Pancreas (tissue), 10 donors: ENCODE measurements around the gene OR5AS1. TPM values are rescaled to one million over a fixed set of nuclear protein-coding genes. Genes with fewer than 3 reads are reported as not detected.
"Not testable (repeated sequence)": the region's sequence is repeated elsewhere in the genome, so short reads cannot be mapped to it uniquely, and the experiment has no call there.

ENCODE experiments used
- ATAC-seq, 4 donors: fragments of 200-7000 bp; cut with Tn5 transposase; one replicate each; pipeline versions ENCODE4 v1.8.0 to v1.9.1; 2020; ENCODE audit warnings: mild to moderate bottlenecking in 4 of 4, moderate library complexity in 4 of 4
- DNase-seq, 6 donors: peaks; one replicate each; pipeline ENCODE4 v3.0.0-alpha.2; 2020
- FAIRE-seq: peaks from 2 replicates; lab custom pipeline; 2012; peaks lifted over from hg19 to GRCh38; lab: Jason Lieb, UNC
- H3K27ac ChIP-seq, 4 donors: fragments of 200-600 bp; sonication (generic); 1 replicate in 3 of 4; 2 replicates in 1 of 4; pipeline versions ENCODE4 v1.5.0 to v1.8.0; 2020
- H3K27me3 ChIP-seq, 4 donors: fragments of 200-600 bp; one replicate each; pipeline ENCODE4 v1.8.0; 2021
- H3K36me3 ChIP-seq, 3 donors: fragments of 200-600 bp; sonication (generic) in 1 of 3; one replicate each; pipeline versions ENCODE4 v1.5.0 to v1.8.0; 2020 to 2021
- H3K4me1 ChIP-seq, 3 donors: fragments of 200-600 bp; one replicate each; pipeline ENCODE4 v1.8.0; 2021
- H3K4me3 ChIP-seq, 4 donors: fragments of 200-600 bp; sonication (generic) in 2 of 4; one replicate each; pipeline versions ENCODE4 v1.5.0 to v1.8.0; 2020 to 2021
- H3K9me3 ChIP-seq, 4 donors: fragments of 200-600 bp; one replicate each; pipeline ENCODE4 v1.8.0; 2021
- CTCF ChIP-seq, 4 donors: fragments of 200-600 bp; sonication (generic) in 3 of 4; IDR thresholded peaks; one replicate each; pipeline versions ENCODE4 v1.5.0 to v1.8.0; 2021; ENCODE audit warnings: antibody characterized with exemption in 4 of 4
- WGBS, 2 donors: extraction: QIAGEN DNeasy Blood & Tissue Kit; methylation state at CpG; one replicate each; pipeline ENCODE4 v1.1.7; 2013; 5-methylcytosine and 5-hydroxymethylcytosine counted together
- intact Hi-C, 3 donors: fragments of 100-400 bp; cut with DNase I; formaldehyde crosslinking; loops; one replicate each; pipeline versions ENCODE4 v1.11.1 to v1.14.2; 2022
- polyA plus RNA-seq, 2 donors: library from polyadenylated mRNA; stranded (reverse); fragments of 200-250 nt; gene quantifications; one replicate each; pipeline ENCODE4 v1.2.3, GENCODE V29; 2013
- total RNA-seq, 6 donors: library from RNA; stranded (reverse); fragmentation: NEBNext Ultra II Directional in 4 of 6; extraction: Animal tissue kit (Norgen Biotek cat#: 25700) in 4 of 6; gene quantifications; one replicate each; pipeline versions ENCODE4 v1.2.1 to v1.2.4, GENCODE V29; 2021 to 2023
- donor health status: healthy with polysubstance abuse.
- donor health status: DM: no; HTN: no; CAD: no; lungs with moderate emphysema.
- donor health status: DM: no; HTN: no; CAD: no.
- donor health status: control.
- donor health status: control.
- donor health status: Bipolar disorder and iron deficiency.
- donor health status: DM: yes; HTN: yes; CAD: no.
- donor health status: DM: no; HTN: no; CAD: no.
- donor health status: DM: no; HTN: no; CAD: no.
- donor health status: DM: yes; HTN: yes; CAD: no.

OR5AS1 gene
- total and polyA plus RNA-seq, 8 donors, result not detected

- ATAC-seq (no peak), FAIRE-seq (no peak), DNase-seq (no peak)
- Histone ChIP-seq H3K27ac (no peak overlapping the region), H3K36me3 (no peaks in the 10 kb centered on the region), H3K27me3 (no peaks in the 10 kb centered on the region), H3K9me3 (no peaks in the 10 kb centered on the region), H3K4me1 (no peaks in the 10 kb centered on the region), H3K4me3 (no peak overlapping the region)
- no peak for TF ChIP-seq CTCF (IDR thresholded peaks at IDR 0.05)
- WGBS, 2 donors, result 65 to 70% methylated on average over 4 of the region's 4 CpGs
- intact Hi-C loops, result no loop called here
Measured at GRCh38 chr11:56048480-56048879, 21.0 kb downstream of the OR5AS1 start.

- no peaks in the 10 kb centered on the region for H3K9me3 ChIP-seq
- H3K4me1 ChIP-seq, result no peaks in the 10 kb centered on the region
- no peak overlapping the region for H3K4me3 ChIP-seq
- H3K36me3 ChIP-seq, result no peaks in the 10 kb centered on the region
- ATAC-seq, result no peak
- no peaks in the 10 kb centered on the region for H3K27me3 ChIP-seq
- DNase-seq, result no peak
- TF ChIP-seq CTCF (IDR thresholded peaks at IDR 0.05), result no peak
- intact Hi-C loops, result no loop called here
- FAIRE-seq, result no peak
- 55 to 72% methylated on average over 2 of the region's 2 CpGs for WGBS, 2 donors
- H3K27ac ChIP-seq, result no peak overlapping the region
Measured at GRCh38 chr11:56049487-56049886, 22.0 kb downstream of the OR5AS1 start.

- intact Hi-C loops, ATAC-seq, H3K4me1 ChIP-seq, H3K27me3 ChIP-seq, FAIRE-seq, H3K9me3 ChIP-seq, DNase-seq, H3K27ac ChIP-seq, H3K36me3 ChIP-seq, H3K4me3 ChIP-seq: not testable (repeated sequence)
- 41 to 57% methylated on average over 4 of the region's 4 CpGs for WGBS, 2 donors
Measured at GRCh38 chr11:56056366-56056765, 28.9 kb downstream of the OR5AS1 start.

- H3K4me3 ChIP-seq, DNase-seq, H3K9me3 ChIP-seq, H3K27ac ChIP-seq, H3K27me3 ChIP-seq, ATAC-seq, intact Hi-C loops, FAIRE-seq, H3K4me1 ChIP-seq, H3K36me3 ChIP-seq: not testable (repeated sequence)
- 35 to 46% methylated on average over 6 to 7 of the region's 7 CpGs for WGBS, 2 donors
Measured at GRCh38 chr11:56057661-56058237, 30.3 kb downstream of the OR5AS1 start.

- FAIRE-seq, ATAC-seq, H3K4me1 ChIP-seq, H3K9me3 ChIP-seq, H3K36me3 ChIP-seq, DNase-seq, intact Hi-C loops, H3K27me3 ChIP-seq, H3K27ac ChIP-seq, H3K4me3 ChIP-seq: not testable (repeated sequence)
- 60 to 72% methylated on average over 7 of the region's 7 CpGs for WGBS, 2 donors
Measured at GRCh38 chr11:56058260-56058780, 30.9 kb downstream of the OR5AS1 start.

DNA sequence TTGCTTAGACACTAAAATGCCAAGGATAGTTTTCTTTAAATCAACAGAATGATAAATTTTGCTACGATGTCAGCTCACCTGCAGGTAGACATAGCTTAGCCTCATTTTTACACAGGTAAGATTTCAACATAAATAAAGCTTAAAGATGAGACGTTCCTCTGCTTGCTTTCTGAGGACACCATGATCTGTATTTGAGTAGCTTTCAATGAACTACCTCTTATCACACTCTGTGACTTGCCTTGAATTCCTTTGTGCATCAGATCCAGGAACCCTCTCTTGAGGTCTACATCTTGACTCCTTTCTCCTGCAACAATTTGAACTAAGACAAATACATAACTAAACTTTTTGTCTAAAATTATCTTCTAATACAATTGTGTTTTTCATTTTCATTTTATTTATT lies 39.5 kb downstream of the OR5AS1 start:
- intact Hi-C loops, result no loop called here
- FAIRE-seq (no peak), DNase-seq (no peak), ATAC-seq (no peak)
- Histone ChIP-seq H3K27ac (no peak overlapping the region), H3K36me3 (no peaks in the 10 kb centered on the region), H3K4me3 (no peak overlapping the region), H3K9me3 (no peaks in the 10 kb centered on the region), H3K4me1 (no peaks in the 10 kb centered on the region), H3K27me3 (no peaks in the 10 kb centered on the region)
- WGBS, 2 donors, result 39 to 46% methylated on average over 2 of the region's 2 CpGs
- no peak for TF ChIP-seq CTCF (IDR thresholded peaks at IDR 0.05)

Other genes starting within 250 kb of the OR5AS1 start
- not detected for gene OR5D14, start 232.1 kb upstream of the OR5AS1 start, total RNA-seq
- gene OR5D14, start 232.1 kb upstream of the OR5AS1 start, polyA plus RNA-seq, result not detected
- gene OR5L1, start 216.3 kb upstream of the OR5AS1 start, total RNA-seq, result not detected
- not detected for gene OR5L1, start 216.3 kb upstream of the OR5AS1 start, polyA plus RNA-seq
- gene OR5D18, start 208.0 kb upstream of the OR5AS1 start, total RNA-seq, result not detected
- not detected for gene OR5D18, start 208.0 kb upstream of the OR5AS1 start, polyA plus RNA-seq
- not detected for gene OR5L2, start 200.4 kb upstream of the OR5AS1 start, total RNA-seq
- gene OR5L2, start 200.4 kb upstream of the OR5AS1 start, polyA plus RNA-seq, result not detected
- not detected for gene OR5D16, start 188.9 kb upstream of the OR5AS1 start, total RNA-seq
- not detected for gene OR5D16, start 188.9 kb upstream of the OR5AS1 start, polyA plus RNA-seq
- gene TRIM51, start 144.4 kb upstream of the OR5AS1 start, total RNA-seq, result not detected
- not detected for gene TRIM51, start 144.4 kb upstream of the OR5AS1 start, polyA plus RNA-seq
- not detected for gene OR5W2, start 113.1 kb upstream of the OR5AS1 start, total RNA-seq
- gene OR5W2, start 113.1 kb upstream of the OR5AS1 start, polyA plus RNA-seq, result not detected
- not detected for gene OR5I1, start 91.3 kb upstream of the OR5AS1 start, total RNA-seq
- not detected for gene OR5I1, start 91.3 kb upstream of the OR5AS1 start, polyA plus RNA-seq
- gene OR10AG1, start 57.7 kb upstream of the OR5AS1 start, total RNA-seq, result not detected
- not detected for gene OR10AG1, start 57.7 kb upstream of the OR5AS1 start, polyA plus RNA-seq
- gene OR5F1, start 33.0 kb upstream of the OR5AS1 start, total RNA-seq, result not detected
- not detected for gene OR5F1, start 33.0 kb upstream of the OR5AS1 start, polyA plus RNA-seq
- not detected for gene OR8I2, start 65.7 kb downstream of the OR5AS1 start, total RNA-seq
- gene OR8I2, start 65.7 kb downstream of the OR5AS1 start, polyA plus RNA-seq, result not detected
- not detected for gene OR8H2, start 76.0 kb downstream of the OR5AS1 start, total RNA-seq
- gene OR8H2, start 76.0 kb downstream of the OR5AS1 start, polyA plus RNA-seq, result not detected
- gene OR8H3, start 94.7 kb downstream of the OR5AS1 start, total RNA-seq, result not detected
- not detected for gene OR8H3, start 94.7 kb downstream of the OR5AS1 start, polyA plus RNA-seq
- not detected for gene OR8J3, start 112.5 kb downstream of the OR5AS1 start, total RNA-seq
- gene OR8J3, start 112.5 kb downstream of the OR5AS1 start, polyA plus RNA-seq, result not detected
- not detected for gene OR8K5, start 132.7 kb downstream of the OR5AS1 start, total RNA-seq
- gene OR8K5, start 132.7 kb downstream of the OR5AS1 start, polyA plus RNA-seq, result not detected
- gene OR5J2, start 149.0 kb downstream of the OR5AS1 start, total RNA-seq, result not detected
- gene OR5J2, start 149.0 kb downstream of the OR5AS1 start, polyA plus RNA-seq, result not detected
- gene OR5T2, start 206.6 kb downstream of the OR5AS1 start, total RNA-seq, result not detected
- gene OR5T2, start 206.6 kb downstream of the OR5AS1 start, polyA plus RNA-seq, result not detected
- not detected for gene OR5T3, start 224.6 kb downstream of the OR5AS1 start, total RNA-seq
- gene OR5T3, start 224.6 kb downstream of the OR5AS1 start, polyA plus RNA-seq, result not detected
- not detected for gene OR5T1, start 246.5 kb downstream of the OR5AS1 start, total RNA-seq
- not detected for gene OR5T1, start 246.5 kb downstream of the OR5AS1 start, polyA plus RNA-seq